ENCODE measurements around the gene ZNF839. TPM values are rescaled to one million over a fixed set of nuclear protein-coding genes. Genes with fewer than 3 reads are reported as not detected.

ZNF839 gene
- total RNA-seq, 1 experiment from 2014 or later = 15.1 TPM

GRCh38 chr14:102348376-102348775, 28.8 kb downstream of the ZNF839 start:
- POLR2A ChIA-PET = no interaction called here
- Mint-ChIP-seq H3K27ac (no peak overlapping the region), H3K36me3 (peaks cover 32% of the 10 kb centered on the region), H3K4me3 (no peak overlapping the region), H3K27me3 (ENCODE audit: low read depth) (no peaks in the 10 kb centered on the region), H3K9me3 (no peaks in the 10 kb centered on the region), H3K4me1 (no peaks in the 10 kb centered on the region)
- CTCF ChIA-PET = no interaction called here
- ATAC-seq (no peak), DNase-seq (ENCODE audit: low spot score) (no peak)
- TF ChIP-seq FOXK1 (CRISPR knock-in tag; IDR thresholded peaks at IDR 0.05) = no peak
- no peak for TF ChIP-seq ESRRA (CRISPR knock-in tag; IDR thresholded peaks at IDR 0.05; ENCODE audit: borderline replicate concordance)
- no peak for TF ChIP-seq E2F5 (CRISPR knock-in tag; IDR thresholded peaks at IDR 0.05)
- TF ChIP-seq ATF6 (CRISPR knock-in tag; IDR thresholded peaks at IDR 0.05) = no peak
- no peak for TF ChIP-seq ETV6 (CRISPR knock-in tag; IDR thresholded peaks at IDR 0.05)
- no peak for TF ChIP-seq FOXJ3 (CRISPR knock-in tag; IDR thresholded peaks at IDR 0.05; ENCODE audit: borderline replicate concordance)
- no peak for TF ChIP-seq PRDM15 (CRISPR knock-in tag; IDR thresholded peaks at IDR 0.05)
- no peak for TF ChIP-seq HMGA2 (CRISPR knock-in tag; IDR thresholded peaks at IDR 0.05)
- TF ChIP-seq ZNF263 (CRISPR knock-in tag; IDR thresholded peaks at IDR 0.05; ENCODE audit: low read depth) = no peak
- TF ChIP-seq NFYB (CRISPR knock-in tag; conservative IDR thresholded peaks at IDR 0.05; ENCODE audit: low read depth) = no peak
- no peak for TF ChIP-seq ZNF281 (CRISPR knock-in tag; IDR thresholded peaks at IDR 0.05)
- TF ChIP-seq CREB1 (CRISPR knock-in tag; IDR thresholded peaks at IDR 0.05) = no peak
- no peak for TF ChIP-seq USF2 (CRISPR knock-in tag; IDR thresholded peaks at IDR 0.05)
- TF ChIP-seq ZNF416 (CRISPR knock-in tag; IDR thresholded peaks at IDR 0.05) = no peak
- no peak for TF ChIP-seq ZNF219 (CRISPR knock-in tag; IDR thresholded peaks at IDR 0.05; ENCODE audit: borderline replicate concordance)
- no peak for TF ChIP-seq MAX (CRISPR knock-in tag; IDR thresholded peaks at IDR 0.05)

Measured in WTC11 (cell line).